ENCODE data around the gene RAB38.

DNA sequence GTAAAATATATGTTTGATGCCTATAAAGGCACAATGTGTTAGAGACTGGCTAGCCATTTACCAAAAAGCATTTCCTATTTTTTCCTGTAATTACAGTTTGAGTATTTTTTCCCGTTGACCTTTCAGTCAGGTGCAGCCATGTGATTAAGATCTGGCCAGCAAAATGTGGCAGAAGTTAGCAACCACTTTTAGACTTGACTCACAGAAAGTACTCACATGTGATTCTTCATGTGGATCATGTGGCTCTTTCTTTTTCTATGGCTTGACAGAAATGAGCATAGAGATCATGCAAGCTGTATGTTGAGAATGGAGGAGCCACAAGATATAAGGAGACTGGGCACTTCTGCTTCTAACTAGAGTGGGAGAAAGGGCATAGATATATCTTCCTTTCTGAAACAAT, 27.3 kb upstream of the RAB38 start:
- TF ChIP-seq, protein P1, sequence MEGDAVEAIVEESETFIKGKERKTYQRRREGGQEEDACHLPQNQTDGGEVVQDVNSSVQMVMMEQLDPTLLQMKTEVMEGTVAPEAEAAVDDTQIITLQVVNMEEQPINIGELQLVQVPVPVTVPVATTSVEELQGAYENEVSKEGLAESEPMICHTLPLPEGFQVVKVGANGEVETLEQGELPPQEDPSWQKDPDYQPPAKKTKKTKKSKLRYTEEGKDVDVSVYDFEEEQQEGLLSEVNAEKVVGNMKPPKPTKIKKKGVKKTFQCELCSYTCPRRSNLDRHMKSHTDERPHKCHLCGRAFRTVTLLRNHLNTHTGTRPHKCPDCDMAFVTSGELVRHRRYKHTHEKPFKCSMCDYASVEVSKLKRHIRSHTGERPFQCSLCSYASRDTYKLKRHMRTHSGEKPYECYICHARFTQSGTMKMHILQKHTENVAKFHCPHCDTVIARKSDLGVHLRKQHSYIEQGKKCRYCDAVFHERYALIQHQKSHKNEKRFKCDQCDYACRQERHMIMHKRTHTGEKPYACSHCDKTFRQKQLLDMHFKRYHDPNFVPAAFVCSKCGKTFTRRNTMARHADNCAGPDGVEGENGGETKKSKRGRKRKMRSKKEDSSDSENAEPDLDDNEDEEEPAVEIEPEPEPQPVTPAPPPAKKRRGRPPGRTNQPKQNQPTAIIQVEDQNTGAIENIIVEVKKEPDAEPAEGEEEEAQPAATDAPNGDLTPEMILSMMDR (IDR thresholded peaks at IDR 0.05), result no peak
- TF ChIP-seq POLR2A (IDR thresholded peaks at IDR 0.05; ENCODE audit: low read depth) (no peak), POLR2AphosphoS5 (IDR thresholded peaks at IDR 0.05) (no peak)

Measured in esophagus muscularis mucosa (tissue), 3 donors.